H1 (cell line): Measurements from ENCODE around the gene PRMT1. TPM values are rescaled to one million over a fixed set of nuclear protein-coding genes. Genes with fewer than 3 reads are reported as not detected.
A peak's percentile ranks its signal among the peaks of the same experiment; 100 is the strongest.

Source experiments
- GTF2F1 ChIP-seq: IDR thresholded peaks from 2 replicates; pipeline ENCODE4 v1.6.1; 2012; ENCODE audit warnings: low read depth, low read length, improper control_type of control experiment, borderline replicate concordance
- USF2 ChIP-seq: IDR thresholded peaks from 2 replicates; pipeline ENCODE4 v1.6.1; 2011; ENCODE audit warnings: low read length, improper control_type of control experiment
- polyA plus RNA-seq, 7 experiments: library from polyadenylated mRNA; depleted of rRNA in 3 of 7; stranded (reverse) in 5 of 7; unstranded in 2 of 7; fragments of >200 nt in 5 of 7; fragments of 200-250 nt in 2 of 7; gene quantifications; 1 replicate in 5 of 7; 2 replicates in 1 of 7; 4 replicates in 1 of 7; pipeline versions ENCODE4 v1.2.1 to v1.2.3, GENCODE V29; 2011 to 2013; ENCODE audit warnings: missing spikeins in 2 of 7, mixed read lengths in 2 of 7
- total RNA-seq: library from RNA; stranded (reverse); fragmentation: NEBNext Ultra II Directional; extraction: Animal tissue kit (Norgen Biotek cat#: 25700); gene quantifications from 2 replicates; pipeline ENCODE4 v1.2.1, GENCODE V29; 2021

The PRMT1 gene
- total and polyA plus RNA-seq, 2 of the 8 experiments (the other 6 are each of a cell fraction or from before 2014, with no cell fraction given) = 561 to 1,215 TPM

GRCh38 chr19:49684251-49684982 lies 7.3 kb downstream of the PRMT1 start (continued):
- TF ChIP-seq USF2 = no peak
- TF ChIP-seq GTF2F1 = 0 out of 2 replicates have a peak, but pooled peaks have one; percentile 32
